ENCODE data around the gene TMEM9B.

- TF ChIP-seq EZH2 (IDR thresholded peaks at IDR 0.05; ENCODE audit: borderline replicate concordance, low read depth, low read length) (no peak), CTCF (IDR thresholded peaks at IDR 0.05 in 2 of 3, conservative IDR thresholded peaks at IDR 0.05 in 1 of 3; ENCODE audit: insufficient read depth in 2 of 3, low read depth in 1 of 3, low read length in 3 of 3) (no peak)
These were observed 21.2 kb upstream of the TMEM9B start for GRCh38 chr11:8985462-8985861.

Data from K562 (cell line).